Heart left ventricle (tissue), 16 donors: Measurements from ENCODE around the gene PRSS22. TPM values are rescaled to one million over a fixed set of nuclear protein-coding genes. Genes with fewer than 3 reads are reported as not detected.

ENCODE experiments used
- ATAC-seq, 4 donors: fragments of 200-7000 bp; cut with Tn5 transposase; one replicate each; pipeline ENCODE4 v1.9.1; 2020 to 2022; ENCODE audit warnings: moderate library complexity in 4 of 4, mild to moderate bottlenecking in 3 of 4, moderate number of reproducible peaks in 1 of 4
- DNase-seq, 5 donors: peaks; one replicate each; pipeline ENCODE4 v3.0.0-alpha.2; 2020
- H3K27ac ChIP-seq, 12 donors: fragments of 200-600 bp; sonication (generic) in 4 of 12; one replicate each; pipeline versions ENCODE4 v1.5.0 to v1.8.0; 2016 to 2022; ENCODE audit warnings: mild to moderate bottlenecking in 2 of 12
- H3K27me3 ChIP-seq, 9 donors: fragments of 200-600 bp; sonication (generic) in 2 of 9; one replicate each; pipeline versions ENCODE4 v1.5.1 to v1.8.0; 2016 to 2022; ENCODE audit warnings: mild to moderate bottlenecking in 3 of 9
- H3K36me3 ChIP-seq, 9 donors: fragments of 200-600 bp; sonication (generic) in 2 of 9; one replicate each; pipeline versions ENCODE4 v1.5.0 to v1.8.0; 2018 to 2022; ENCODE audit warnings: mild to moderate bottlenecking in 2 of 9
- H3K4me1 ChIP-seq, 12 donors: fragments of 200-600 bp; sonication (generic) in 4 of 12; one replicate each; pipeline versions ENCODE4 v1.5.0 to v1.8.0; 2016 to 2022; ENCODE audit warnings: mild to moderate bottlenecking in 3 of 12
- H3K4me3 ChIP-seq, 12 donors: fragments of 200-600 bp; sonication (generic) in 4 of 12; one replicate each; pipeline versions ENCODE4 v1.5.0 to v1.8.0; 2017 to 2022; ENCODE audit warnings: mild to moderate bottlenecking in 9 of 12, moderate library complexity in 4 of 12
- H3K9me3 ChIP-seq, 12 donors: fragments of 200-600 bp; sonication (generic) in 4 of 12; one replicate each; pipeline versions ENCODE4 v1.5.0 to v1.8.0; 2016 to 2022; ENCODE audit warnings: mild to moderate bottlenecking in 1 of 12
- POLR2A ChIP-seq, 2 donors: fragments of 450-650 bp; IDR thresholded peaks; one replicate each; pipeline ENCODE4 v1.6.1; 2017; ENCODE audit warnings: antibody characterized with exemption in 2 of 2, mild to moderate bottlenecking in 2 of 2, moderate library complexity in 2 of 2
- WGBS, 4 donors: extraction: QIAGEN DNeasy Blood & Tissue Kit in 2 of 4; methylation state at CpG; one replicate each; pipeline versions ENCODE4 v1.1.5 to v1.1.7; 2013 to 2018; 5-methylcytosine and 5-hydroxymethylcytosine counted together
- intact Hi-C, 10 donors: fragments of 100-400 bp; cut with DNase I; formaldehyde crosslinking; loops; one replicate each; pipeline versions ENCODE4 v1.11.1 to v1.14.2; 2022
- polyA plus RNA-seq, 2 donors: library from polyadenylated mRNA; stranded (reverse); fragments of 200-250 nt; gene quantifications; one replicate each; pipeline ENCODE4 v1.2.3, GENCODE V29; 2013
- total RNA-seq, 9 donors: library from RNA; depleted of rRNA in 2 of 9; stranded (reverse); fragments of >200 nt in 2 of 9; fragmentation: NEBNext Ultra II Directional in 3 of 9; extraction: Animal tissue kit (Norgen Biotek cat#: 25700) in 3 of 9; gene quantifications; one replicate each; pipeline versions ENCODE4 v1.1.0 to v1.2.4, GENCODE V29; 2016 to 2023
- TF ChIP-seq, protein P1 (sequence below), 12 donors: fragments of 200-600 bp; sonication (generic) in 4 of 12; IDR thresholded peaks; one replicate each; pipeline versions ENCODE4 v1.5.0 to v1.8.0; 2018 to 2022; ENCODE audit warnings: antibody characterized with exemption in 12 of 12, mild to moderate bottlenecking in 5 of 12
- donor health status: ischemic (EF 13 %, LVEDD 7.1; RV severe dilation, severe dysfunction).
- donor health status: healthy with polysubstance abuse.
- donor health status: DM: no; HTN: yes; CAD: no.
- donor health status: DM: no; HTN: no; CAD: no.
- donor health status: ischemic (EF 25% LVEDD 6.9; RV normal size, moderate dysfunction).
- donor health status: ischemic (EF 25% LVEDD 5.7; RV mildly dilated, moderate dysfunction).
- donor health status: healthy.
- donor health status: DM: yes; HTN: yes; CAD: no.
- donor health status: ischemic (EF 35%, LVEDD 5.7; RV mildly dilated, moderate dysfunction).
- donor health status: nonischemic (EF 11% LVEDD 7.7; RV severe dilation, severe dysfunction).
- donor health status: DM: yes; HTN: yes; CAD: no.
- donor health status: PGD.
- donor health status: ischemic (EF 29% LVEDD 5.4; RV normal size, mild dysfunction).
- donor health status: nonischemic (EF 23%, LVEDD 6.1; RV moderate dilation, normal function).

Gene PRSS22
- total and polyA plus RNA-seq, 11 donors, result not detected

DNA sequence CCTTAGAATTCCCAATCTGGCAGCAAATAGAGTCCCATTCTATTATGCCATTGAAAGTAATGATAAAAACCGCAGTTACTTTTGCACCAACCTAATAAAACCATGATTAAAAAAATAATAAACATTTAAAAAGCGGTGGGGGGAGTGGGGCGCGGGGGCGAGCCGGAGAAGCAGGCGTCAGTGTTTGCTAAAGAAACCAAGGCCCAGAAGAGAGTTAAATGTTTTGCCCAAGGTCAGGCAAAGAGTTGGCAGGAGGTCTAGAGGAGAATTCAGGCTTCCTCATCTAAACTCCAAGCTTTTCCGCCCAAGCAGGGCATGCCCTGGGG lies 9.7 kb upstream of the PRSS22 start:
- Histone ChIP-seq H3K4me1 (peaks cover 0 to 16% (median 3%) of the 10 kb centered on the region in 12 donors), H3K27me3 (peaks cover 0 to 22% (median 0%) of the 10 kb centered on the region in 9 donors), H3K4me3 (peak overlapping the region; percentile 47 to 84 (median 72)), H3K36me3 (no peaks in the 10 kb centered on the region), H3K27ac (peak overlapping the region; percentile 88 to 98 (median 94)), H3K9me3 (no peaks in the 10 kb centered on the region)
- no peak for TF ChIP-seq POLR2A (IDR thresholded peaks at IDR 0.05)
- TF ChIP-seq, protein P1, sequence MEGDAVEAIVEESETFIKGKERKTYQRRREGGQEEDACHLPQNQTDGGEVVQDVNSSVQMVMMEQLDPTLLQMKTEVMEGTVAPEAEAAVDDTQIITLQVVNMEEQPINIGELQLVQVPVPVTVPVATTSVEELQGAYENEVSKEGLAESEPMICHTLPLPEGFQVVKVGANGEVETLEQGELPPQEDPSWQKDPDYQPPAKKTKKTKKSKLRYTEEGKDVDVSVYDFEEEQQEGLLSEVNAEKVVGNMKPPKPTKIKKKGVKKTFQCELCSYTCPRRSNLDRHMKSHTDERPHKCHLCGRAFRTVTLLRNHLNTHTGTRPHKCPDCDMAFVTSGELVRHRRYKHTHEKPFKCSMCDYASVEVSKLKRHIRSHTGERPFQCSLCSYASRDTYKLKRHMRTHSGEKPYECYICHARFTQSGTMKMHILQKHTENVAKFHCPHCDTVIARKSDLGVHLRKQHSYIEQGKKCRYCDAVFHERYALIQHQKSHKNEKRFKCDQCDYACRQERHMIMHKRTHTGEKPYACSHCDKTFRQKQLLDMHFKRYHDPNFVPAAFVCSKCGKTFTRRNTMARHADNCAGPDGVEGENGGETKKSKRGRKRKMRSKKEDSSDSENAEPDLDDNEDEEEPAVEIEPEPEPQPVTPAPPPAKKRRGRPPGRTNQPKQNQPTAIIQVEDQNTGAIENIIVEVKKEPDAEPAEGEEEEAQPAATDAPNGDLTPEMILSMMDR (IDR thresholded peaks at IDR 0.05), result no peak
- WGBS, 4 donors, result 27 to 55% (median 44%) methylated on average over 8 of the region's 8 CpGs
- intact Hi-C loops, result loop anchor here in 1 of 10 donors (10.0 kb wide), 1 partner anchor 83 kb away; the partner anchor contains the start of gene PRSS33
- no peak for ATAC-seq
- peak in 1 of 5 donors; percentile 45 for DNase-seq

DNA sequence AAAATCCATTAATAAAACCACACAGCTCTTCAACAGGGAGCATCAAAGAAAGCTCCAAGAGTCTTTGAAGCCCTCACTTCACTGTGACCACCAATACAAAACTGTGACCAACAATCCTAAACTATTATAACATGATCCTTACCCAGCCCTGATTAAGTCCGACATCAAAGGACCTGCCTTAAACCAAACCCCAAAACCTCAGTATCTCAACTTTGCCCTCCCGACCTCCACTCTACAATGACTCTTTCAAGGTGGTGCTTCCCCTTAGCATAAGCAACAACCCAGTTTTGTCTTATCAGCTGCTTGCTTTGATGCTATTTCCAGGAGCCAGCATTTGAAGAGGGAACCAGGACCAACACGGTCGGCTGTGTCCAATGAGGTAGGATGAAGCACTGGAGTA lies 8.5 kb upstream of the PRSS22 start:
- WGBS, 4 donors, result 49 to 78% (median 70%) methylated on average over 3 to 4 of the region's 4 CpGs
- Histone ChIP-seq H3K4me1 (peaks cover 0 to 16% (median 3%) of the 10 kb centered on the region in 12 donors), H3K4me3 (no peak overlapping the region), H3K9me3 (peaks cover 0 to 3% (median 0%) of the 10 kb centered on the region in 12 donors), H3K36me3 (no peaks in the 10 kb centered on the region), H3K27me3 (peaks cover 0 to 28% (median 0%) of the 10 kb centered on the region in 9 donors), H3K27ac (no peak overlapping the region)
- intact Hi-C loops, result loop anchor here in 1 of 10 donors (10.0 kb wide), 1 partner anchor 82 kb away; the partner anchor contains the start of gene PRSS33
- no peak for TF ChIP-seq POLR2A (IDR thresholded peaks at IDR 0.05)
- TF ChIP-seq, protein P1 (IDR thresholded peaks at IDR 0.05), result no peak
- ATAC-seq, result no peak
- DNase-seq, result no peak

DNA sequence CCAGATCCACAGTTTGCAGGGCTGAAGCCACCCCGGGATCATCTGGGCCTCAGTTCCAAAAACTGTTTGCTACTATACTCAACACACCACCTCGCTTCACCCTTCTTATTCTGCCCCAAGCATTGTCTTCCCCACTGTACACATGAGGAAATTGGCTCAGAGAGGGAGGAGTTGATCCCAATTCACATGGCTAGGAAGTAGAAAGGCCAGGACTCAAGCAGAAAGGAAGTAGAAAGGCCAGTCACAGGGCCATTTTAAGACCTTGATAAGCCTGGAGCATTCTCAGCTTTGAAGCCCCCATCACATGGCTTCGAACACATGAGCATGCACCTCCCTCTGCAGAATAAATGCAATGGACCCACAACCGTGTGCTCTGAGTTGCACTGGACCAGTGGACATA lies 7.7 kb upstream of the PRSS22 start:
- H3K27ac ChIP-seq, result no peak overlapping the region
- WGBS, 4 donors, result 62 to 75% (median 68%) methylated on average over 4 of the region's 4 CpGs
- H3K27me3 ChIP-seq, result peaks cover 0 to 33% (median 3%) of the 10 kb centered on the region in 9 donors
- no peak overlapping the region for H3K4me3 ChIP-seq
- no peak for DNase-seq
- intact Hi-C loops, result loop anchor here in 1 of 10 donors (10.0 kb wide), 1 partner anchor 81 kb away; the partner anchor contains the start of gene PRSS33
- peaks cover 0 to 11% (median 0%) of the 10 kb centered on the region in 12 donors for H3K9me3 ChIP-seq
- TF ChIP-seq, protein P1 (IDR thresholded peaks at IDR 0.05), result no peak
- TF ChIP-seq POLR2A (IDR thresholded peaks at IDR 0.05), result no peak
- no peaks in the 10 kb centered on the region for H3K36me3 ChIP-seq
- no peak for ATAC-seq
- peaks cover 0 to 16% (median 3%) of the 10 kb centered on the region in 12 donors for H3K4me1 ChIP-seq

DNA sequence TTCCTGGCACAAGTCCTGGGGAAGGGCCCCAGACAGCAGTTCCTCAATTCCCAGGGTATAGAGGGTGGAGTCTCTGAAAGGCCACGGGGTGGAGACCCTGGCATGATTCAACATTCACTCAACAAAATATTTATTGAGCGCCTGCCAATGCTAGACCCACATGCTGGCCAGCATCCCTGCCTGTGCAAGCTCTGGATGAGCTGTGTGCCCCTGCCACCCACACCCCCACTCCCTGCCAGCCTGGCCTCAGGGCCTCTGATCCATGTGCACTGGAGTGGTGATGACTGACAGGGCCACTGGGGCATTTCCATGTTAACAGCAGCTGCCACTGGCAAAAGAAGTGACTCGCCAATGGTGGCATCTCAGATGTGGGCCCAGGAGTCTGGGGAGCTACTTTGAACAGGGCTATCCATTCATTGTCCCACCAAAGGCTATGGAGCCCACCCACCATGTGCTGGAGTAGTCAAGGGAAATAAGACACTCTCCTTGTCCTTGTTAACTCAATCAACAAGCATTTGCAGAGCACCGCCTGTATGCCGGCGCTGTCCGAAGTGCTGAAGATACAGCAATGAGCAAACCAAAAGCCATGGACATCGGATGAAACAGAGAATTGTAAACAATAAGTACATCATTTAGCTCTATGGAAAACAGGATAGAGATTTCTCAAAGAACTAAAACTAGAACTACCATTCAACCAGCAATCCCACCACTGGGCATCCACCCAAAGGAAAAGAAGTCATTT lies 3.0 kb upstream of the PRSS22 start:
- no peak for DNase-seq
- H3K36me3 ChIP-seq, result no peaks in the 10 kb centered on the region
- no peak for ATAC-seq
- no peak overlapping the region for H3K4me3 ChIP-seq
- whole genome bisulfite sequencing, 4 donors, result 68 to 72% (median 69%) methylated on average over 6 to 8 of the region's 8 CpGs
- no peak overlapping the region for H3K27ac ChIP-seq
- peaks cover 0 to 8% (median 0%) of the 10 kb centered on the region in 12 donors for H3K4me1 ChIP-seq
- intact Hi-C loops, result loop anchor here in 1 of 10 donors (10.0 kb wide), 1 partner anchor 76 kb away; the partner anchor contains the start of gene PRSS33
- H3K27me3 ChIP-seq, result peaks cover 13 to 67% (median 30%) of the 10 kb centered on the region in 9 donors
- TF ChIP-seq, protein P1 (IDR thresholded peaks at IDR 0.05), result no peak
- TF ChIP-seq POLR2A (IDR thresholded peaks at IDR 0.05), result no peak
- peaks cover 0 to 12% (median 0%) of the 10 kb centered on the region in 12 donors for H3K9me3 ChIP-seq
